Cardiac muscle cell (in vitro differentiated cells and primary cell): Measurements from ENCODE around the gene GTPBP2. TPM values are rescaled to one million over a fixed set of nuclear protein-coding genes. Genes with fewer than 3 reads are reported as not detected.

Experiments used
- DNase-seq, 2 donors: peaks; one replicate each; pipeline versions ENCODE4 v3.0.0 to v3.0.0-alpha.2; 2010 to 2017; ENCODE audit warnings: low read depth in 1 of 2, low spot score in 1 of 2
- H3K27ac ChIP-seq: fragments of 200-600 bp; sonication (generic); 2 replicates; pipeline ENCODE4 v1.5.1; 2016
- H3K27me3 ChIP-seq: fragments of 200-600 bp; sonication (generic); 2 replicates; pipeline ENCODE4 v1.6.0; 2016; ENCODE audit warnings: control low read depth
- H3K36me3 ChIP-seq: fragments of 200-600 bp; sonication (generic); 2 replicates; pipeline ENCODE4 v1.5.1; 2016; ENCODE audit warnings: control low read depth
- H3K4me1 ChIP-seq: fragments of 200-600 bp; sonication (generic); 2 replicates; pipeline ENCODE4 v1.8.1; 2017; ENCODE audit warnings: low read depth, mild to moderate bottlenecking, mixed run types
- H3K4me3 ChIP-seq: fragments of 200-600 bp; sonication (generic); 2 replicates; pipeline ENCODE4 v1.5.1; 2016; ENCODE audit warnings: mild to moderate bottlenecking
- H3K9me3 ChIP-seq: fragments of 200-600 bp; sonication (generic); 2 replicates; pipeline ENCODE4 v1.5.1; 2017; ENCODE audit warnings: low read depth, mild to moderate bottlenecking, control low read depth
- CTCF ChIP-seq: IDR thresholded peaks from 2 replicates; pipeline ENCODE4 v1.5.1; 2012; ENCODE audit warnings: low read depth, mild to moderate bottlenecking, low read length
- polyA plus RNA-seq: library from polyadenylated mRNA; unstranded; fragments of >200 nt; fragmentation: Nextera tagmentation; extraction: Ambion mirVana; gene quantifications from 2 replicates; pipeline ENCODE4 v1.2.1, GENCODE V29; 2016
- total RNA-seq: library from RNA; depleted of rRNA; stranded (reverse); fragments of >200 nt; gene quantifications from 2 replicates; pipeline ENCODE4 v1.2.3, GENCODE V29; 2016

Gene GTPBP2
- total and polyA plus RNA-seq, 2 experiments from 2014 or later, result 16.4 to 63.6 TPM

- H3K4me3 ChIP-seq, result peak overlapping the region; percentile 84
- H3K4me1 ChIP-seq, result peaks cover 14% of the 10 kb centered on the region
- TF ChIP-seq CTCF, result no peak
- H3K9me3 ChIP-seq, result no peaks in the 10 kb centered on the region
- no peaks in the 10 kb centered on the region for H3K27me3 ChIP-seq
- peak overlapping the region; percentile 92 for H3K27ac ChIP-seq
- H3K36me3 ChIP-seq, result peaks cover 9% of the 10 kb centered on the region
- DNase-seq, result peak; percentile 98 to 99
Measured at GRCh38 chr6:43629505-43630300, 639 bp upstream of the GTPBP2 start.

- H3K4me3 ChIP-seq, result peak overlapping the region; percentile 84
- H3K9me3 ChIP-seq, result no peaks in the 10 kb centered on the region
- H3K4me1 ChIP-seq, result peaks cover 14% of the 10 kb centered on the region
- TF ChIP-seq CTCF, result no peak
- H3K27me3 ChIP-seq, result no peaks in the 10 kb centered on the region
- peak overlapping the region; percentile 83 for H3K27ac ChIP-seq
- peaks cover 15% of the 10 kb centered on the region for H3K36me3 ChIP-seq
- peak; percentile 50 to 67 for DNase-seq
Measured at GRCh38 chr6:43628393-43629103, 516 bp downstream of the GTPBP2 start.

GRCh38 chr6:43627008-43627825, 1.8 kb downstream of the GTPBP2 start:
- Histone ChIP-seq H3K27me3 (no peaks in the 10 kb centered on the region), H3K4me1 (peaks cover 14% of the 10 kb centered on the region), H3K9me3 (no peaks in the 10 kb centered on the region), H3K27ac (peak overlapping the region; percentile 64), H3K36me3 (peaks cover 29% of the 10 kb centered on the region), H3K4me3 (no peak overlapping the region)
- peak; percentile 89 to 96 for DNase-seq
- TF ChIP-seq CTCF, result no peak

GRCh38 chr6:43625393-43625992, 3.6 kb downstream of the GTPBP2 start:
- peaks cover 44% of the 10 kb centered on the region for H3K36me3 ChIP-seq
- H3K9me3 ChIP-seq, result no peaks in the 10 kb centered on the region
- DNase-seq, result no peak
- H3K27me3 ChIP-seq, result no peaks in the 10 kb centered on the region
- no peak overlapping the region for H3K4me3 ChIP-seq
- TF ChIP-seq CTCF, result no peak
- H3K4me1 ChIP-seq, result peaks cover 4% of the 10 kb centered on the region
- H3K27ac ChIP-seq, result no peak overlapping the region

GRCh38 chr6:43624786-43625288, 4.2 kb downstream of the GTPBP2 start:
- TF ChIP-seq CTCF, result no peak
- H3K4me1 ChIP-seq, result no peaks in the 10 kb centered on the region
- DNase-seq, result no peak
- no peaks in the 10 kb centered on the region for H3K27me3 ChIP-seq
- H3K4me3 ChIP-seq, result no peak overlapping the region
- peaks cover 44% of the 10 kb centered on the region for H3K36me3 ChIP-seq
- no peak overlapping the region for H3K27ac ChIP-seq
- no peaks in the 10 kb centered on the region for H3K9me3 ChIP-seq
